B cell (primary cell): Measurements from ENCODE around the gene FAM234A. TPM values are rescaled to one million over a fixed set of nuclear protein-coding genes. Genes with fewer than 3 reads are reported as not detected.

ENCODE experiments used
- ATAC-seq: fragments of 200-7000 bp; cut with Tn5 transposase; one replicate; pipeline ENCODE4 v1.10.0; 2021; ENCODE audit warnings: low read depth, mild to moderate bottlenecking, moderate number of reproducible peaks, moderate library complexity
- CTCF ChIA-PET: fragments of 350-600 bp; sonication (Branson Sonifier 250); formaldehyde crosslinking; loops from one replicate; lab custom pipeline; 2021; ENCODE audit warnings: antibody characterized with exemption, inconsistent platforms; lab: Charles Lee
- POLR2A ChIA-PET: fragments of 350-600 bp; sonication (Branson Sonifier 250); formaldehyde crosslinking; loops from one replicate; lab custom pipeline; 2021; ENCODE audit warnings: antibody characterized with exemption; lab: Charles Lee
- DNase-seq: peaks from one replicate; pipeline ENCODE4 v3.0.0; 2013
- H2AFZ ChIP-seq: 2 replicates; pipeline ENCODE4 v1.6.1; 2012; ENCODE audit warnings: mild to moderate bottlenecking, low read depth, low read length; ENCODE audit not compliant: insufficient read depth, poor library complexity, severe bottlenecking
- H3K27ac ChIP-seq, 2 donors: 1 replicate in 1 of 2; 2 replicates in 1 of 2; pipeline ENCODE4 v1.5.1; 2012 to 2013; ENCODE audit warnings: low read length in 2 of 2, mild to moderate bottlenecking in 2 of 2, moderate library complexity in 1 of 2
- H3K27me3 ChIP-seq, 4 experiments: fragments of 200-600 bp in 1 of 4; sonication (generic) in 1 of 4; replicated peaks in 1 of 4; 1 replicate in 2 of 4; 2 replicates in 2 of 4; pipeline versions ENCODE4 v1.6.1 to v1.7.0; 2013 to 2016; ENCODE audit warnings: low read length in 3 of 4, mild to moderate bottlenecking in 2 of 4, mixed read lengths in 1 of 4, moderate library complexity in 1 of 4; ENCODE audit not compliant: insufficient read depth in 4 of 4, control insufficient read depth in 3 of 4; ENCODE audit errors: control extremely low read depth in 1 of 4
- H3K36me3 ChIP-seq, 2 experiments: replicated peaks in 1 of 2; 1 replicate in 1 of 2; 2 replicates in 1 of 2; pipeline versions ENCODE4 v1.6.1 to v1.7.1; 2013; ENCODE audit warnings: low read length in 1 of 2; ENCODE audit not compliant: insufficient read depth in 2 of 2, control insufficient read depth in 1 of 2; ENCODE audit errors: control extremely low read depth in 1 of 2, extremely low read depth in 1 of 2
- H3K4me1 ChIP-seq, 2 donors: fragments of 200-600 bp in 1 of 2; sonication (generic) in 1 of 2; 1 replicate in 1 of 2; 2 replicates in 1 of 2; pipeline versions ENCODE4 v1.5.1 to v1.6.1; 2013 to 2017; ENCODE audit warnings: low read length in 2 of 2; ENCODE audit not compliant: control insufficient read depth in 2 of 2, insufficient read depth in 2 of 2
- H3K4me2 ChIP-seq: replicated peaks from 2 replicates; pipeline ENCODE3; 2012; ENCODE audit warnings: mild to moderate bottlenecking, low read depth, low read length; ENCODE audit not compliant: poor library complexity, severe bottlenecking
- H3K4me3 ChIP-seq, 5 experiments: fragments of 200-600 bp in 1 of 5; sonication (generic) in 1 of 5; 1 replicate in 3 of 5; 2 replicates in 2 of 5; pipeline versions ENCODE4 v1.5.1 to v1.7.0; 2011 to 2016; ENCODE audit warnings: low read length in 4 of 5, mild to moderate bottlenecking in 4 of 5, low read depth in 2 of 5, control low read depth in 1 of 5, moderate library complexity in 1 of 5; ENCODE audit not compliant: insufficient read depth in 1 of 5; ENCODE audit errors: control extremely low read depth in 1 of 5, extremely low read depth in 1 of 5
- H3K79me2 ChIP-seq: fragments of 200-600 bp; sonication (generic); one replicate; pipeline ENCODE4 v1.6.0; 2016; ENCODE audit warnings: low read length; ENCODE audit not compliant: control insufficient read depth, insufficient read depth
- H3K9ac ChIP-seq: fragments of 200-600 bp; sonication (generic); 2 replicates; pipeline ENCODE4 v1.6.1; 2017; ENCODE audit warnings: mild to moderate bottlenecking, low read length, moderate library complexity
- H3K9me3 ChIP-seq, 3 donors: one replicate each; pipeline versions ENCODE4 v1.6.1 to v1.7.1; 2013; ENCODE audit warnings: low read length in 2 of 3; ENCODE audit not compliant: control insufficient read depth in 2 of 3, insufficient read depth in 1 of 3; ENCODE audit errors: control extremely low read depth in 1 of 3
- H4K20me1 ChIP-seq: 2 replicates; pipeline ENCODE4 v1.6.0; 2012; ENCODE audit warnings: mild to moderate bottlenecking, low read length; ENCODE audit not compliant: insufficient read depth, control insufficient read depth, poor library complexity, severe bottlenecking
- H3K27ac Mint-ChIP-seq: one replicate; pipeline ENCODE4 v1.8.0; 2021; ENCODE audit warnings: mixed read lengths
- H3K27me3 Mint-ChIP-seq: one replicate; pipeline ENCODE4 v1.8.0; 2021; ENCODE audit warnings: mixed read lengths
- H3K4me1 Mint-ChIP-seq: one replicate; pipeline ENCODE4 v1.8.0; 2021; ENCODE audit warnings: mixed read lengths
- H3K4me3 Mint-ChIP-seq: one replicate; pipeline ENCODE4 v1.8.0; 2021; ENCODE audit warnings: mixed read lengths
- H3K9me3 Mint-ChIP-seq: one replicate; pipeline ENCODE4 v1.8.0; 2022; ENCODE audit warnings: mixed read lengths; ENCODE audit not compliant: insufficient read depth
- EZH2 ChIP-seq: IDR thresholded peaks from 2 replicates; pipeline ENCODE4 v1.6.1; 2012; ENCODE audit warnings: borderline replicate concordance, low read depth, mild to moderate bottlenecking, moderate library complexity, low read length; ENCODE audit not compliant: insufficient read depth, poor library complexity, severe bottlenecking
- WGBS: methylation state at CpG from one replicate; pipeline ENCODE4 v1.1.5; 2013; ENCODE audit warnings: missing lambda C conversion rate; ENCODE audit not compliant: insufficient coverage; 5-methylcytosine and 5-hydroxymethylcytosine counted together
- intact Hi-C: fragments of 100-400 bp; cut with micrococcal nuclease; formaldehyde crosslinking; loops from one replicate; pipeline ENCODE4 v1.10.0; 2022
- polyA plus RNA-seq: library from polyadenylated mRNA; depleted of rRNA; stranded (reverse); fragments of >200 nt; gene quantifications from 2 replicates; pipeline ENCODE4 v1.2.3, GENCODE V29; 2012
- total RNA-seq, 2 donors: library from RNA; stranded (reverse); fragments of 120-200 nt in 1 of 2; gene quantifications; 1 replicate in 1 of 2; 2 replicates in 1 of 2; pipeline versions ENCODE4 v1.2.3 to v1.2.4, GENCODE V29; 2013 to 2022
- TF ChIP-seq, protein P1 (sequence below): fragments of 200-600 bp; IDR thresholded peaks from one replicate; pipeline ENCODE4 v1.8.0; 2022; ENCODE audit warnings: antibody characterized with exemption, mild to moderate bottlenecking

The FAM234A gene
- total and polyA plus RNA-seq, 2 donors (not counting 1 experiment from before 2014, with no cell fraction given) = 35.1 to 42.9 TPM

DNA sequence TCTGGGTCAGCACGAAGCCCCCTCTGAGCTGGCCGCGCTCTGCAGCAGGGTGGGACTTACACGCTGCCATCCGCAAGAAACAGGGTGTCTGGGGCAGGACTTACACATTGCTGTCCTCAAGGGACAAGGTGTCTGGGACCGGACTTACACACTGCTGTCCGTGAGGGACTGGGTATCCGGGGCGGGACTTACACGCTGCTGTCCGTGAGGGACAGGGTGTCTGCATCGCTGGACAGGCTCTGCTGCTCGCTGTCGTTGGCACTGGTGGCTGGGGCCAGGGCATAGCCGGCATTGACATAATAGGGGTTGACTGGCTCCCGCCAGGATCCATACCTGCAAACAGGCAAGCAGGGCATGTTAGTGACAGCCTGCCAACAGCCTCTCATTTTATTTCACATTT lies 79.7 kb downstream of the FAM234A start:
- H3K27ac Mint-ChIP-seq = no peak overlapping the region
- Histone ChIP-seq H3K36me3 (peaks cover 1 to 50% of the 10 kb centered on the region in 2 experiments), H3K27me3 (no peaks in the 10 kb centered on the region), H3K79me2 (peaks cover 79% of the 10 kb centered on the region), H2AFZ (no peak overlapping the region), H3K9ac (no peak overlapping the region), H3K9me3 (no peaks in the 10 kb centered on the region), H3K27ac (no peak overlapping the region), H3K4me1 (no peaks in the 10 kb centered on the region), H3K4me3 (no peak overlapping the region), H4K20me1 (peaks cover 74% of the 10 kb centered on the region), H3K4me2 (no peak overlapping the region)
- peaks cover 3% of the 10 kb centered on the region for H3K4me1 Mint-ChIP-seq
- no peak overlapping the region for H3K4me3 Mint-ChIP-seq
- no peaks in the 10 kb centered on the region for H3K9me3 Mint-ChIP-seq
- peak; percentile 5 for DNase-seq
- 97% methylated on average over 16 of the region's 16 CpGs for WGBS
- ATAC-seq = no peak
- ChIA-PET POLR2A (no interaction called here), CTCF (no interaction called here)
- intact Hi-C loops = no loop called here
- no peaks in the 10 kb centered on the region for H3K27me3 Mint-ChIP-seq
- TF ChIP-seq, protein P1, sequence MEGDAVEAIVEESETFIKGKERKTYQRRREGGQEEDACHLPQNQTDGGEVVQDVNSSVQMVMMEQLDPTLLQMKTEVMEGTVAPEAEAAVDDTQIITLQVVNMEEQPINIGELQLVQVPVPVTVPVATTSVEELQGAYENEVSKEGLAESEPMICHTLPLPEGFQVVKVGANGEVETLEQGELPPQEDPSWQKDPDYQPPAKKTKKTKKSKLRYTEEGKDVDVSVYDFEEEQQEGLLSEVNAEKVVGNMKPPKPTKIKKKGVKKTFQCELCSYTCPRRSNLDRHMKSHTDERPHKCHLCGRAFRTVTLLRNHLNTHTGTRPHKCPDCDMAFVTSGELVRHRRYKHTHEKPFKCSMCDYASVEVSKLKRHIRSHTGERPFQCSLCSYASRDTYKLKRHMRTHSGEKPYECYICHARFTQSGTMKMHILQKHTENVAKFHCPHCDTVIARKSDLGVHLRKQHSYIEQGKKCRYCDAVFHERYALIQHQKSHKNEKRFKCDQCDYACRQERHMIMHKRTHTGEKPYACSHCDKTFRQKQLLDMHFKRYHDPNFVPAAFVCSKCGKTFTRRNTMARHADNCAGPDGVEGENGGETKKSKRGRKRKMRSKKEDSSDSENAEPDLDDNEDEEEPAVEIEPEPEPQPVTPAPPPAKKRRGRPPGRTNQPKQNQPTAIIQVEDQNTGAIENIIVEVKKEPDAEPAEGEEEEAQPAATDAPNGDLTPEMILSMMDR = no peak
- TF ChIP-seq EZH2 = no peak

DNA sequence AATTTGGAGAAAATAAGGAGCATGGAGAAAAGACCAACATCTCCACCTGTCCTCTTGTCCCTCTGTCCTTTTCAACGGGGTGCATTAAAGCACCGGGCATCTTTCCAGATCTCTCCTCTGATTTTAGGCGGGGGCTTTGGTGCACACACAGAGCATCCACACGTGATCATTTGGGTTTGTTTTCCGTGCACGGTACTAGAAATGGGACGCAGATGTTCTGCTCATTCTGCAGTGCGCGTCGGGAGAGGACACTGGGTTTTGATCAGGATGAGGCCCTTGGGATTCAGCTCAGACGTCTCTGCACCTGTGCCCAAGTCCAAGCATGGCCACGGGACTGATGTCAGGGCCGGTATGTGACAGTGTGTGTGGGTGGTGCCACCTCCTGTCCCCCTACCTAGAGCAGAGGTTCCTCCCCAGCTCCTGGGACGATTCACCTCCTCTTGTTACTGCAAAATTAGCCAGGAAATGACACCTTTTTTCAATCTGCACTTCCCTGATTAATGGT lies 80.2 kb downstream of the FAM234A start:
- Histone ChIP-seq H3K27ac (no peak overlapping the region), H2AFZ (no peak overlapping the region), H4K20me1 (peaks cover 74% of the 10 kb centered on the region), H3K27me3 (no peaks in the 10 kb centered on the region), H3K9ac (no peak overlapping the region), H3K79me2 (peaks cover 83% of the 10 kb centered on the region), H3K9me3 (no peaks in the 10 kb centered on the region), H3K4me3 (no peak overlapping the region), H3K4me2 (no peak overlapping the region), H3K36me3 (peaks cover 1 to 46% of the 10 kb centered on the region in 2 experiments), H3K4me1 (no peaks in the 10 kb centered on the region)
- no peak for TF ChIP-seq EZH2
- TF ChIP-seq, protein P1 = no peak
- 95% methylated on average over 11 of the region's 14 CpGs for WGBS
- Mint-ChIP-seq H3K4me1 (peaks cover 4% of the 10 kb centered on the region), H3K27ac (no peak overlapping the region), H3K27me3 (no peaks in the 10 kb centered on the region), H3K9me3 (no peaks in the 10 kb centered on the region), H3K4me3 (no peak overlapping the region)
- CTCF ChIA-PET = no interaction called here
- POLR2A ChIA-PET = no interaction called here
- intact Hi-C loops = no loop called here
- DNase-seq (no peak), ATAC-seq (no peak)

Other genes with a start within 250 kb of the FAM234A start
- 28.3 and 34.9 TPM in 2 replicates for gene POLR3K, start 181.2 kb upstream of the FAM234A start, total RNA-seq
- gene POLR3K, start 181.2 kb upstream of the FAM234A start, polyA plus RNA-seq = 18.4 and 26.3 TPM in 2 replicates
- gene SNRNP25, start 181.0 kb upstream of the FAM234A start, total RNA-seq = 24.3 and 25.5 TPM in 2 replicates
- gene SNRNP25, start 181.0 kb upstream of the FAM234A start, polyA plus RNA-seq = 31.3 and 32.8 TPM in 2 replicates
- 0.76 and 0.78 TPM in 2 replicates for gene RHBDF1, start 162.2 kb upstream of the FAM234A start, total RNA-seq
- gene RHBDF1, start 162.2 kb upstream of the FAM234A start, polyA plus RNA-seq = 0.42 and 1.3 TPM in 2 replicates
- 58.3 and 66.4 TPM in 2 replicates for gene MPG, start 156.6 kb upstream of the FAM234A start, total RNA-seq
- gene MPG, start 156.6 kb upstream of the FAM234A start, polyA plus RNA-seq = 39.4 and 59.6 TPM in 2 replicates
- 41.9 and 43.0 TPM in 2 replicates for gene NPRL3, start 96.1 kb upstream of the FAM234A start, total RNA-seq
- 41.3 and 50.2 TPM in 2 replicates for gene NPRL3, start 96.1 kb upstream of the FAM234A start, polyA plus RNA-seq
- gene HBZ, start 82.2 kb upstream of the FAM234A start, total RNA-seq = not detected in 2 replicates
- gene HBZ, start 82.2 kb upstream of the FAM234A start, polyA plus RNA-seq = not detected in 2 replicates
- 0.64 TPM in 1 of 2 replicates, not detected in the other for gene HBM, start 68.8 kb upstream of the FAM234A start, total RNA-seq
- gene HBM, start 68.8 kb upstream of the FAM234A start, polyA plus RNA-seq = 3.2 TPM in 1 of 2 replicates, not detected in the other
- 179 and 217 TPM in 2 replicates for gene HBA2, start 61.9 kb upstream of the FAM234A start, total RNA-seq
- gene HBA2, start 61.9 kb upstream of the FAM234A start, polyA plus RNA-seq = 7.9 and 75.6 TPM in 2 replicates
- 261 and 283 TPM in 2 replicates for gene HBA1, start 58.1 kb upstream of the FAM234A start, total RNA-seq
- gene HBA1, start 58.1 kb upstream of the FAM234A start, polyA plus RNA-seq = 38.5 and 905 TPM in 2 replicates
- gene HBQ1, start 54.4 kb upstream of the FAM234A start, total RNA-seq = not detected in 2 replicates
- gene HBQ1, start 54.4 kb upstream of the FAM234A start, polyA plus RNA-seq = not detected in 2 replicates
- gene LUC7L, start 5.4 kb upstream of the FAM234A start, total RNA-seq = 181 and 191 TPM in 2 replicates
- 148 and 242 TPM in 2 replicates for gene LUC7L, start 5.4 kb upstream of the FAM234A start, polyA plus RNA-seq
- gene RGS11, start 41.1 kb downstream of the FAM234A start, total RNA-seq = not detected in 2 replicates
- gene RGS11, start 41.1 kb downstream of the FAM234A start, polyA plus RNA-seq = 0.12 and 0.39 TPM in 2 replicates
- 0.64 TPM in 1 of 2 replicates, not detected in the other for gene ARHGDIG, start 45.8 kb downstream of the FAM234A start, total RNA-seq
- gene ARHGDIG, start 45.8 kb downstream of the FAM234A start, polyA plus RNA-seq = not detected in 2 replicates
- not detected in 2 replicates for gene PDIA2, start 48.3 kb downstream of the FAM234A start, total RNA-seq
- gene PDIA2, start 48.3 kb downstream of the FAM234A start, polyA plus RNA-seq = 0.06 and 0.07 TPM in 2 replicates
- gene AXIN1, start 117.9 kb downstream of the FAM234A start, total RNA-seq = 37.6 and 40.8 TPM in 2 replicates
- gene AXIN1, start 117.9 kb downstream of the FAM234A start, polyA plus RNA-seq = 35.4 and 39.0 TPM in 2 replicates
- gene MRPL28, start 135.7 kb downstream of the FAM234A start, total RNA-seq = 44.3 and 45.1 TPM in 2 replicates
- 47.7 and 67.7 TPM in 2 replicates for gene MRPL28, start 135.7 kb downstream of the FAM234A start, polyA plus RNA-seq
- 47.4 and 50.8 TPM in 2 replicates for gene PGAP6, start 147.2 kb downstream of the FAM234A start, total RNA-seq
- gene PGAP6, start 147.2 kb downstream of the FAM234A start, polyA plus RNA-seq = 132 and 158 TPM in 2 replicates
- 43.3 and 48.7 TPM in 2 replicates for gene NME4, start 162.4 kb downstream of the FAM234A start, total RNA-seq
- 61.9 and 77.9 TPM in 2 replicates for gene NME4, start 162.4 kb downstream of the FAM234A start, polyA plus RNA-seq
- 9.0 and 11.0 TPM in 2 replicates for gene DECR2, start 167.1 kb downstream of the FAM234A start, total RNA-seq
- gene DECR2, start 167.1 kb downstream of the FAM234A start, polyA plus RNA-seq = 16.3 and 19.6 TPM in 2 replicates
- gene RAB11FIP3, start 190.8 kb downstream of the FAM234A start, total RNA-seq = 57.2 and 60.6 TPM in 2 replicates
- 24.3 and 29.9 TPM in 2 replicates for gene RAB11FIP3, start 190.8 kb downstream of the FAM234A start, polyA plus RNA-seq